HG02870 (cell line): Measurements from ENCODE around the gene VPS18.
A peak's percentile ranks its signal among the peaks of the same experiment; 100 is the strongest.

Source experiments
- ATAC-seq: cut with Tn5 transposase; IDR thresholded peaks from one replicate; pipeline ENCODE4 v1.9.1; 2021; ENCODE audit warnings: mild to moderate bottlenecking, moderate library complexity; ENCODE audit not compliant: unreplicated experiment

Gene VPS18

DNA sequence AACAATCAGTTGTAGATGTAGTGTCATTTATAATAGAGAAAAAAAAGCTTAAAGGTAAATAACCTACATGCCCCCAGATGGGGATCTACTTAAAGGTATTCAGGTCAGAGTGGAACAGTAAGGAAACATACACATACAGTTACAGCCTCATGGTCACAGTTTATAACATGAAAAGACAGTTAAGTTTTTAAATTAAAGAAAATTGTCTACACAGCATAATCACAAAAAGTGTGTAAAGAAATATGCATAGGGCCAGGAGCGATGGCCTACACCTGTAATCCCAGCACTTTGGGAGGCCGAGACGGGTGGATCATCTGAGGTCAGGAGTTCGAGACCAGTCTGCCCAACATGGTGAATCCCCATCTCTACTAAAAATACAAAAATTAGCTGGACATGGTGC, 27.1 kb upstream of the VPS18 start:
- ATAC-seq: no peak

- no peak for ATAC-seq
Measured at GRCh38 chr15:40869686-40870085, 24.6 kb upstream of the VPS18 start.

- no peak for ATAC-seq
Measured at GRCh38 chr15:40870716-40871115, 23.5 kb upstream of the VPS18 start.

GRCh38 chr15:40871749-40872617, 22.3 kb upstream of the VPS18 start:
- ATAC-seq: no peak

GRCh38 chr15:40872791-40873693, 21.2 kb upstream of the VPS18 start:
- no peak for ATAC-seq

DNA sequence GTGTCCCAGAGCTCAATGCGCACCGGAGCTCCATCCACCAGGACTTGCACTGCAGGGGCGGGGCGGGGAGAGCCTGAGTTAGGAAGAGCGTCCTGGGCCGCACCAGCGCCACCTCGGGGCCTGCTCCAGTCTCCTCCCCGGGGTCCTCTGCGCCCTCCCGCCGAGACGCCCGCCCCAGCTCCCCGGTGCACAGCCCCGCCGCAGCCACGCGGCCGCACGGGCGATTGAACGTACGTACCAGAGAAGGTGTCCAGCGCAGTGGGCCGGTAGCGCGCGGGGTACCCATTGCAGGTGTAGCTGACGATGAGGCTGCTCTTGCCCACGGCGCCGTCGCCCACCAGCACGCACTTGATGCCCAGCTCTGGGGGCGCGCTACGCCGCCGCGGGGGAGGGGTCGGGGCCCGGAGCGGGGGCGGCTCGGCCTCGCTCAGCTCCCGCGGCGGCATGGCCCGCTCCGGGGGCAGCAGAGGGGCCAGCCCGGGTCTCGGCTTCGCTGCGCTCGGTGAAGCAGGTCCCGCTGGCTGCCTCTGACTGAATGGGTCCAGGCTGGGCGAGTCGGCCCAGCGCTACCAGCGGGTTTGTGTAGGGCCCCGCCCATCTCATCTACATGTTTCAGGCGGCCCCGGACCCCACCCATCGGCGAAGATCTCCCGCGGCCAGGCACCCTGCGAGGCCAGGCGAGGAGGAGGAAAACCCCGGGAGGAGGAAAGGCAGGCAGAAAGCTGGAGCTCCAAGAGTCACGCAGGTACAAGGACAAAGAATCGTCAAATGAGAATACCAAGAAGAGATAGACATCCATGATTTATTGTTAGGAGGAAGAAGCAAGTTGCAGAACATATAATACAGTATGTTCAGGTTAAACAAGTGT, 20.3 kb upstream of the VPS18 start, which contains the start of gene RHOV:
RHOV (minus strand) TSS at position 541 of the 868 bp plus-strand sequence; CDS start at position 446, 95 bp downstream.
- peak; percentile 48 for ATAC-seq

DNA sequence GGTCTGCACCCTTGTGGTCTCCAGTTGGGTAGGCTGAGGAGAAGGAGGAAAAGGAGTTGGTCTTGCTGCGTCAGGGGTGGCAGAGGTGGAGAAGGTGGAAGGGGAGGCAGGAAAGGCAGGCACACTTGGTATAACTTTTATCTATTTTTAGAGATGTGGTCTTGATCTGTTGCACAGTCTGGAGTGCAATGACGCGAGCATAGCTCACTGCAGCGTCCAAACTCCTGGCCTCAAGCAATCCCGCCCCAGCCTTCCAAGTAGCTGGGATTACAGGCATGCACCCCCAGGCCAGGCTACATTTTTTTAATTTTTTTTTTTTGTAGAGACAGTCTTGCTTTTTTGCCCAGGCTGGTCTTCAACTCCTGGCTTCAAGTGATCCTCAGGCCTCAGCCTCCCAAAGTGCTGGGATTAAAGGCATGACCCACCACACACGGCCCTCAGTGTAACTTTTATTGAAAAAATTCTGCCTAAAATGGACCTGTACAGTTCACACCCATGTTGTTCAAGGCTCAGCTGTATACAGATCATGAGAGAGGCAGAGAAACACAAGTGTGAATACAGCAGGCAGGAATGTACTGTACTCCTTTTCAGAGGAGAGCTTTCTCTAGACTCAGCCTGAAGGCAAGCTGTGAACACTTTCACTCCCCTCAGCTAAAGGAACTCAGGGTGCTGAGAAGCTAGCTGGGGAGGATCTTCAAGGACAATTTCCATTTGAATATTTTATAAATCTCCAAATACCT, 18.1 kb upstream of the VPS18 start:
- ATAC-seq: no peak

DNA sequence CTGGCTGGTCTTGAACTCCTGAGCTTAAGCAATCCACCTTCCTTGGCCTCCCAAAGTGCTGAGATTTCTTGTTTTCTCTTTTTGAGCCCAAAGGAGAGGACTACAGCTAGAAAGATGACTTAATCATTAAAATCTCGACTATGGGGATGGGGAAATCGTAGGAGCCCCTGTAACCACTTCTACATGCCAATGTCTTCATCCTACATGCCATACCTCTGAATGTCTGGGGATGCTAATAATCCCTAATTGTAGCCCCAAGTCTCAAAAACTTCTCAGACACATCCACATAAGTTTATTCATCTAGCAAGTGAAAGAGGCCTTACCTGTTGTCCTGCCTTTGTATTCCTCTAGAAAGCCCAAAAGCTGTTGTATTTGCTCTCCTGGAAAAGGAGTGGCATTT, 16.6 kb upstream of the VPS18 start:
- no peak for ATAC-seq

DNA sequence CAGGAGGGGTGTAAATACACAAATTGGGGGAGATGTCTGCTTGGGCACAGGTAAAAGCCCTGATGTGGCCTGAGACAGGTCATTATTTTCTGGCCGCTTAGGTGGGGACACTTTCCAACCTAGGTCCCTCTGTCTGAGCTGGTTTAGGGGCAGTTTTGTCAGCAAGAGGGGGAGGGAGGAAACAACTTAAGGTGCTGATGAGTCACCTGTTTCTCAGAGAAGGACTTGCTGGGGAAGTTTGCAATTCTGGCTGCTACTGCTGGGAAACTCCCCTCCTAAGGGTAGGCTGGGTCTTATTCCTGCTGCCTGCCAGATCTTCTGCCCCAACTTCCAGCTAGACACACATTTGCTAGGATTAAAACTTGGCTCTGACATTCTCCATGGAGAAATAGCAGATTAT, 15.5 kb upstream of the VPS18 start:
- ATAC-seq: peak; percentile 69

DNA sequence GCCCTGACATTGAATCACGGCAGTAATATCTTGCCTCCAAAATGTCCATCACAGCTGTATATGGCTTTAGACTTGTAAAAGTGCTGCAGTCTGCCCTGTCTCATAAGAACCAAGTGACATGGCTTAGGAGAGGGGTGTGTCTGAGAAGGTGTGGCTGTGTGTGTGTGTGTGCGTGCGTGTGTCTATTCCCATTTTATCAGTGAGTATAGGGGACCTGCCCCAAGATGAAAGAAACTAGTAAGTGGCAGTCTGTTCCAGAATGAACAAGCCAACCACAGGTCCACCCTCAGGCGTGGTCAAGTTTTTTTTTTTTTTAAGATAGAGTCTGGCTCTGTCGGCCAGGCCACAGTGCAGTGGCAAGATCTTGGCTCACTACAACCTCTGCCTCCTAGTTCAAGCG, 14.6 kb upstream of the VPS18 start:
- no peak for ATAC-seq

GRCh38 chr15:40881351-40881750, 12.9 kb upstream of the VPS18 start:
- ATAC-seq: no peak

DNA sequence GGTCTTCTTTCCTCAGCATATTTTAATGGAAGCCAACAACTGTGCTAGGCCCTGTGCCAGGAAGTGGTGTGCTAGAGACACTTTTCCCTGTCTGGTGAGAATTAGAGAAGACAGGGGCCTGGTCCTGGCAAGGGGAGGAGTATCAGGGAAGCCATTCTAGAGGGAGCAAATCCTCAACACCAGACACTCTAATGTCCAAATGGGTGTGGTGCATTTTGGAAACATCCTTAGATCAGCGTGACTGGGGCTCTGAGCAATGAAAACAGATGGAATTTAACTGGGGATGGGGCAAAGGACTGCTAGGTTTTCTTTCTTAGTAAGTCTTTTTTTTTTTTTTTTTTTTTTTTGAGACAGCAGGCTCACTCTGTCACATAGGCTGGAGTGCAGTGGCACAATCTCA, 7.7 kb upstream of the VPS18 start:
- no peak for ATAC-seq

DNA sequence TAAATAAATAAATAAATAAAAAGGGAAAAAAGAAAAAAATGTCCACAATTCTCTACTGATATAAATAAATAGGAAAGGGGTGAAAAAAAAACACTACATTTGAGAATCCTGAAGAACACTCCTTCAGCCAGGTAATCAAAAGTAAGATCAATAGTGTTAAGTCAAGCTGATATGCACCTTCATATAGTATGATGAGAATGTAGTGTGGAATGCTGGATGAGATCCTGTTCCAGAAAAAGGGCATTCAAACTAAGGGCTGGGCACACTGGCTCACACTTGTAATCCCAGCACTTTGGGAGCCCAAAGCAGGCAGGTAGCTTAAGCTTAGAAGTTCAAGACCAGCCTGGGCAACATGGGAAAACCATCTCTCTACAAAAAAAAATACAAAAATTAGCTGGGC, 5.1 kb upstream of the VPS18 start:
- ATAC-seq: no peak

DNA sequence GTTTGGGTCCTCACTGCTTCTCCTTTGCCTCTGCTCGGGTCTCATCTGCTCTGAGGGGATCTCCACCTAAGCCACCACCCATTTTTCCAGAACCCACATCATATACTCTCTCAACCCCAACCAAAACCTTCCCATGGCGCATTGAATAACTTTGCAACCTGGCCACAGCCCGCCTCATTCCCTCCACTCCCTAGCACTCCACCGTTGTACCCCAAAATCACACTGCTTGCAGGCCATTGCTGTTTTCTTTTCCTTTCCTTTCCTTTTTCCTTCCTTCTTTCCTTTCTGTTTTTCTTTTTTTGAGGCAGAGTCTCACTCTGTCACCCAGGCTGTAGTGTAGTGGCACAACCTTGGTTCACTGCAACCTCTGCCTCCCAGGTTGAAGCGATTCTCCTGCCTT, 3.1 kb upstream of the VPS18 start:
- ATAC-seq: no peak

DNA sequence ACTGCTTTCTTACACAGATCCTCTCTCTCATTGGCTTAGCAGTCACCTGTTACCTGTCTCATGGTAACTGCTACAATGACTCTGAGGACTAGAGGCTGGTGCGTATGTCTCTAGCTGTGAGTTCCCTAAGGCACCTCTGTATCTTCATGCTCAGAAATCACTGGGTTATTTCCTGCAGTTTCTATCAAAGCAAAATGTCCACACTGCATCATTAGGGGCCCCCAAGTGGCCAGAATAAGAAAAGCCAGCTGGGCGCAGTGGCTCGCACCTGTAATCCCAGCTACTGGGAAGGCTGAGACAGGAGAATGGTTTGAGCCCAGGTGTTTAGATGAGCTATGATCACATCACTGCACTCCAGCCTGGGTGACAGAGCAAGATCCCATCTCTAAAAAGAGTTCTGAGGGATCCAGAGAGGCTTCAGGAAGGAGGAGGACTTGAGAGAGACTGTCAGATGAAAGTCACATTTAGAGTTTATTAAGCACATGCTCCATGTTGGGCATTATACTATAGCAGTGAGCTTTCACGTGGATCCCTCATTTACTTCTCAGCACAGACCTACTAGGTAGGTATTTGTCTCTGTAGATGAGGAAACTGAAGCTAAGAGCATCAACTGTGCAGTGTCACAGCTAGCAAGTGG, 2.3 kb upstream of the VPS18 start:
- ATAC-seq: no peak

GRCh38 chr15:40892447-40893012, 1.7 kb upstream of the VPS18 start:
- no peak for ATAC-seq

DNA sequence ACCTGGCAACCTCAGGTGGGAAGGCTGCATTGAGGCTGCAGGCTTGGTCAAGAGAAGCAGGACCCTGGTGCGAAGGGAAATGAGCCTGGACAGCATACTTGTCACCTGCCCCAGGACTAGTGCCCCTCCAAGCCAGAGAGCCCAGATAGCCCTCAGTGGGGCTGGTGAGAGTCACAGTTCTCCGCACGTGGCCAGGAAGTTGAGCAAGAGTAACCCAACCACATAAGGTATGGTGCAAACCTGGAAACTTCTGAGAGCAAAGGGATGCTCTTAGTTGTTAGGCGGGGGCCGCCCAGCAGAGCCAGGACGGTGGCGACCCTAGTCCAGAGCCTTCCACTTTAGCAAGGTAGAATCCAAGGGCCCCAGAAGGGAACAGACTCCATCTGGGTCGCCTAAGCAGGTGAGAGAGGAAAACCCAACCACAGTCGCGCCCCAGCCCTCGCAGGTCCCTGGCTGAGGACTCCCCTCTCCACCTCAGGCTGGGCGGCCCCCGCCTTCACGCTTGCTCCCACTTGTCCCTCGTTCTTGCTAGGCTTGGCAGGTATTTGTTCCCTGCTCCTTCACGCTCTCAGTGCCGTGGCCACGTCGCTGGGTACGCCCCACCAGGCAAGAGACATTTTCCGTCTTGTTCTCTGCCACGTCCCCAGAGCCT, 1.1 kb upstream of the VPS18 start:
- no peak for ATAC-seq

GRCh38 chr15:40894681-40895448, 615 bp downstream of the VPS18 start:
- no peak for ATAC-seq
